GM12891 (cell line): ENCODE data around the gene SPINK8.

Experiments
- POLR2A ChIP-seq: IDR thresholded peaks from 2 replicates; pipeline ENCODE4 v1.6.1; 2011; ENCODE audit warnings: low read depth, low read length, control low read depth
- POLR2AphosphoS5 ChIP-seq: IDR thresholded peaks from 2 replicates; pipeline ENCODE4 v1.6.1; 2011; ENCODE audit warnings: low read depth, low read length, control low read depth

GRCh38 chr3:48306290-48306689 is 27.2 kb downstream of the SPINK8 start:
- TF ChIP-seq POLR2A: no peak
- no peak for TF ChIP-seq POLR2AphosphoS5
